Measurements from ENCODE around the gene PPARD. TPM values are rescaled to one million over a fixed set of nuclear protein-coding genes. Genes with fewer than 3 reads are reported as not detected.
A peak's percentile ranks its signal among the peaks of the same experiment; 100 is the strongest.

Gene PPARD
- total and polyA plus RNA-seq, 2 of the 13 experiments (the other 11 are each of a cell fraction or from before 2014, with no cell fraction given), result 6.1 to 13.3 TPM

DNA sequence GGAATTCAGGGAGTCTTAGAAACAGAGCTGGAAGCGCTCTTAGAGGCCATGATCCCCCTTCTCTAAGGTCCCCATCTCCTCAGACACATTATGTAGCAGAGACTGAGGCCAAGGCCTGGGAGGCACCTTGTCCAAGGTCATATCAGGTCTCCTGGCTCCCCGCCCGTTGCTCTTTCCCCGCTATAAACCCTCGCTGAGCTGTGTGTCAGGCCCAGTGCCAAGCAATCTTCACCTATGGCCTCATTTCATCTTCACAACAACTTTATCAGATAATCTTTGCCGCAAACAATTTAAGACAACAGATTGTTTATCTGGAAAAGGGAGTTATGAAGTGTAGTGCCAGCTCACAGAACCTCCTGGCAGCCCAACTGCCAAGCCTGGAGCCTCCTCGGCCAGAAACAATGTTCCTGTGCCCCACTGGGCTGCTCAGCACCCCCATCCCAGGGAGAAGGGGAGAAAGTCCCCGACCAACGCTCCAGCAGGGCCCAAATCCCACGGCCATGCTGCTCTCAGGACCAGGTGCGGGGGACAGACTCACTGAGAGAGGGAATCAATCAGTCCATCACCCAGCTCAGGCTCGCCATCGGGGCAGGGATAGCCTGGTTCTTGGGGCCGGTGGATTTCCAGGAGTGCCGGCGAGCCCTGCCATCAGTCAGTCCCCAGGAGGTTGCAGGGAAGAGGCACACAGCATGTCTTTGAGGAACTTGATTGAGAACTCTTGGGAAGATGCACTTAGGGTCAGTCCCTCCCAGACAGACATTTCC is 92.9 kb downstream of the PPARD start (continued):
- TF ChIP-seq NRL (CRISPR knock-in tag; IDR thresholded peaks at IDR 0.05; ENCODE audit: borderline replicate concordance), result peak; percentile 54; the same call in 1 of the 2 replicates
- TF ChIP-seq, protein P1, sequence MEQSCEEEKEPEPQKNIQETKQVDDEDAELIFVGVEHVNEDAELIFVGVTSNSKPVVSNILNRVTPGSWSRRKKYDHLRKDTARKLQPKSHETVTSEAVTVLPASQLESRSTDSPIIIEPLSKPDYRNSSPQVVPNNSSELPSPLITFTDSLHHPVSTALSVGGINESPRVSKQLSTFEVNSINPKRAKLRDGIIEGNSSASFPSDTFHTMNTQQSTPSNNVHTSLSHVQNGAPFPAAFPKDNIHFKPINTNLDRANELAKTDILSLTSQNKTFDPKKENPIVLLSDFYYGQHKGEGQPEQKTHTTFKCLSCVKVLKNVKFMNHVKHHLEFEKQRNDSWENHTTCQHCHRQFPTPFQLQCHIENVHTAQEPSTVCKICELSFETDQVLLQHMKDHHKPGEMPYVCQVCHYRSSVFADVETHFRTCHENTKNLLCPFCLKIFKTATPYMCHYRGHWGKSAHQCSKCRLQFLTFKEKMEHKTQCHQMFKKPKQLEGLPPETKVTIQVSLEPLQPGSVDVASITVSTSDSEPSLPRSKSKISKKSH (CRISPR knock-in tag; IDR thresholded peaks at IDR 0.05; ENCODE audit: borderline replicate concordance), result 0 out of 2 replicates have a peak, but pooled peaks have one; percentile 37
- no peak for TF ChIP-seq HMGA1 (CRISPR knock-in tag; conservative IDR thresholded peaks at IDR 0.05)
- no peak for TF ChIP-seq MYC (CRISPR knock-in tag; IDR thresholded peaks at IDR 0.05; ENCODE audit: borderline replicate concordance)
- TF ChIP-seq, protein P2, sequence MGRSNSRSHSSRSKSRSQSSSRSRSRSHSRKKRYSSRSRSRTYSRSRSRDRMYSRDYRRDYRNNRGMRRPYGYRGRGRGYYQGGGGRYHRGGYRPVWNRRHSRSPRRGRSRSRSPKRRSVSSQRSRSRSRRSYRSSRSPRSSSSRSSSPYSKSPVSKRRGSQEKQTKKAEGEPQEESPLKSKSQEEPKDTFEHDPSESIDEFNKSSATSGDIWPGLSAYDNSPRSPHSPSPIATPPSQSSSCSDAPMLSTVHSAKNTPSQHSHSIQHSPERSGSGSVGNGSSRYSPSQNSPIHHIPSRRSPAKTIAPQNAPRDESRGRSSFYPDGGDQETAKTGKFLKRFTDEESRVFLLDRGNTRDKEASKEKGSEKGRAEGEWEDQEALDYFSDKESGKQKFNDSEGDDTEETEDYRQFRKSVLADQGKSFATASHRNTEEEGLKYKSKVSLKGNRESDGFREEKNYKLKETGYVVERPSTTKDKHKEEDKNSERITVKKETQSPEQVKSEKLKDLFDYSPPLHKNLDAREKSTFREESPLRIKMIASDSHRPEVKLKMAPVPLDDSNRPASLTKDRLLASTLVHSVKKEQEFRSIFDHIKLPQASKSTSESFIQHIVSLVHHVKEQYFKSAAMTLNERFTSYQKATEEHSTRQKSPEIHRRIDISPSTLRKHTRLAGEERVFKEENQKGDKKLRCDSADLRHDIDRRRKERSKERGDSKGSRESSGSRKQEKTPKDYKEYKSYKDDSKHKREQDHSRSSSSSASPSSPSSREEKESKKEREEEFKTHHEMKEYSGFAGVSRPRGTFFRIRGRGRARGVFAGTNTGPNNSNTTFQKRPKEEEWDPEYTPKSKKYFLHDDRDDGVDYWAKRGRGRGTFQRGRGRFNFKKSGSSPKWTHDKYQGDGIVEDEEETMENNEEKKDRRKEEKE (IDR thresholded peaks at IDR 0.05), result no peak
- TF ChIP-seq MEIS2 (CRISPR knock-in tag; IDR thresholded peaks at IDR 0.05), result no peak
- no peak for TF ChIP-seq ZNF33A (CRISPR knock-in tag; IDR thresholded peaks at IDR 0.05; ENCODE audit: borderline replicate concordance)
- TF ChIP-seq ARHGAP35 (CRISPR knock-in tag; IDR thresholded peaks at IDR 0.05; ENCODE audit: borderline replicate concordance), result no peak
- TF ChIP-seq FOXP1 (IDR thresholded peaks at IDR 0.05), result no peak
- peak; percentile 15; the same call in 1 of the 2 replicates for TF ChIP-seq FOXP1 (CRISPR knock-in tag; IDR thresholded peaks at IDR 0.05)
- no peak for TF ChIP-seq NKX3-1 (CRISPR knock-in tag; IDR thresholded peaks at IDR 0.05)
- TF ChIP-seq HNF4G (IDR thresholded peaks at IDR 0.05; ENCODE audit: borderline replicate concordance, low read depth, low read length), result no peak
- no peak for TF ChIP-seq HNF4G (CRISPR knock-in tag; IDR thresholded peaks at IDR 0.05; ENCODE audit: borderline replicate concordance, low read depth)
- TF ChIP-seq, protein P3, sequence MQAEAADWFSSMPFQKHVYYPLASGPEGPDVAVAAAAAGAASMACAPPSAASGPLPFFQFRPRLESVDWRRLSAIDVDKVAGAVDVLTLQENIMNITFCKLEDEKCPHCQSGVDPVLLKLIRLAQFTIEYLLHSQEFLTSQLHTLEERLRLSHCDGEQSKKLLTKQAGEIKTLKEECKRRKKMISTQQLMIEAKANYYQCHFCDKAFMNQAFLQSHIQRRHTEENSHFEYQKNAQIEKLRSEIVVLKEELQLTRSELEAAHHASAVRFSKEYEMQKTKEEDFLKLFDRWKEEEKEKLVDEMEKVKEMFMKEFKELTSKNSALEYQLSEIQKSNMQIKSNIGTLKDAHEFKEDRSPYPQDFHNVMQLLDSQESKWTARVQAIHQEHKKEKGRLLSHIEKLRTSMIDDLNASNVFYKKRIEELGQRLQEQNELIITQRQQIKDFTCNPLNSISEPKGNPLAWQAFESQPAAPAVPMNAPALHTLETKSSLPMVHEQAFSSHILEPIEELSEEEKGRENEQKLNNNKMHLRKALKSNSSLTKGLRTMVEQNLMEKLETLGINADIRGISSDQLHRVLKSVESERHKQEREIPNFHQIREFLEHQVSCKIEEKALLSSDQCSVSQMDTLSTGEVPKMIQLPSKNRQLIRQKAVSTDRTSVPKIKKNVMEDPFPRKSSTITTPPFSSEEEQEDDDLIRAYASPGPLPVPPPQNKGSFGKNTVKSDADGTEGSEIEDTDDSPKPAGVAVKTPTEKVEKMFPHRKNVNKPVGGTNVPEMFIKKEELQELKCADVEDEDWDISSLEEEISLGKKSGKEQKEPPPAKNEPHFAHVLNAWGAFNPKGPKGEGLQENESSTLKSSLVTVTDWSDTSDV (CRISPR knock-in tag; IDR thresholded peaks at IDR 0.05), result no peak
- TF ChIP-seq IRF2 (CRISPR knock-in tag; IDR thresholded peaks at IDR 0.05), result no peak
- no peak for TF ChIP-seq ZFP41 (CRISPR knock-in tag; IDR thresholded peaks at IDR 0.05; ENCODE audit: borderline replicate concordance)
- no peak for TF ChIP-seq ZNF234 (CRISPR knock-in tag; conservative IDR thresholded peaks at IDR 0.05)
- peak; percentile 44; the same call in 1 of the 2 replicates for TF ChIP-seq SALL1 (CRISPR knock-in tag; IDR thresholded peaks at IDR 0.05)
- TF ChIP-seq ZSCAN20 (CRISPR knock-in tag; IDR thresholded peaks at IDR 0.05; ENCODE audit: borderline replicate concordance), result no peak
- no peak for TF ChIP-seq CEBPG (CRISPR knock-in tag; IDR thresholded peaks at IDR 0.05)

All from HepG2 (cell line).